Activated T-helper 1 cell treated with Interleukin-2 at 50 U/mL for 16 hours (primary cell): ENCODE measurements around the gene HOXA2.

Source experiments
- DNase-seq: peaks from one replicate; pipeline ENCODE4 v3.0.0-alpha.2; 2020; ENCODE audit warnings: low read depth

The HOXA2 gene

DNA sequence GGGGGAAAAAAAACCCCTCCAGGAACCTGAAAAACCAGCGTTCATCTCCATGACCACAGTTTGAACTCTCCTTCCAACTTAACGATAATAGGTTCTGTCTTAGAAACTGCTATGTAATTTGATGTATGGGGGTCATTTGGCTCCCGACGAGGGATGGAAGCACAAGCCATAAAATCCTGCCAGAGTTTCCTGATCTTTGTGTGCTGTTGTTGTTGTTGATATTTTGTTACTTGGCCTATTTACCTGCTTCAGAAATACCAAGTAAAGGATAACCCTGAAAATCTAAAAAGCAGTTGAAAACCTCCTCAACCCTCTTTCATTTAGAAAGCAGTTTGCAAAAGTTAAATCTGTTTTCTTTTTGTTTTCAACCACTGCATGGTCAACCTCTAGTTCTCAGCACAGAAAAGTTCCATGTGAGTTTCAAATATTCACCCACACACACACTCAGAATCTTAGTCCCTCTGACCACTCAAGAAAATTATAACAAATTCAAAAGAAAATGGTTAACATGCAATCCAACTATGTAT is 9.3 kb upstream of the HOXA2 start:
- DNase-seq: no peak

DNA sequence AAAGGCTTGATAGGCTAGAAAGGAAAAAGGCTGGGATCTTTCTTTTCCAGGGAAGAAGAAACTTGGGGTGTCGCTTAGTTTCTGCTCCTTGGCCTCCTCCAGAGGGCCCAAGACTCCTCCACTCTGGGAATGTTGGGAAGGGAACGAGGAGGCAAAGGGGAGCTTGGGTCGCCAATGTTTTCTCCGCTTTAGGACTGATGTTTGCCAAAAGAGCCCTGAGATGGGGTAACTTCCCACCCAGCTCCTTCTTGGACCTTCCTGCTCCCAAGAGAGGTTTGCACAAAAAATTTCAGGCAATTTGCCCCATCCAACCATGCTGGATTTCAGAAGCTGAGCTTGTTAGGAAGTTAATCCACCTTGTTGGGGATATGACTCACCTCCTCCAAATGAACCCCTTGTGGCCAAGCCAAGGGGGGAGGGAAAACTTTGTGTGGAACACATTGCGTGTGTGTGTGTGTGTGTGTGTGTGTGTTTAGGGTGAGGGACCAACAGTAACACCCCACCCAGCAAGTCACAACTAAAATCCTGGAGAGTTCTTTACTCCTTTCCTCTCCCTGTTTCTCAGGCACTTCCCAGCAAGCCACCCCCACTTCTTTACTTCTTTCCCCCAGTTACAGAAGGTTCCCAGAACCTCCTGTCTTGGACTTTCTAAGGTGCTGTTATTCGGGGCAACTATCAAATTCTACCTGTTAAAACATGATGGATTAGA is 8.7 kb upstream of the HOXA2 start:
- DNase-seq: no peak

DNA sequence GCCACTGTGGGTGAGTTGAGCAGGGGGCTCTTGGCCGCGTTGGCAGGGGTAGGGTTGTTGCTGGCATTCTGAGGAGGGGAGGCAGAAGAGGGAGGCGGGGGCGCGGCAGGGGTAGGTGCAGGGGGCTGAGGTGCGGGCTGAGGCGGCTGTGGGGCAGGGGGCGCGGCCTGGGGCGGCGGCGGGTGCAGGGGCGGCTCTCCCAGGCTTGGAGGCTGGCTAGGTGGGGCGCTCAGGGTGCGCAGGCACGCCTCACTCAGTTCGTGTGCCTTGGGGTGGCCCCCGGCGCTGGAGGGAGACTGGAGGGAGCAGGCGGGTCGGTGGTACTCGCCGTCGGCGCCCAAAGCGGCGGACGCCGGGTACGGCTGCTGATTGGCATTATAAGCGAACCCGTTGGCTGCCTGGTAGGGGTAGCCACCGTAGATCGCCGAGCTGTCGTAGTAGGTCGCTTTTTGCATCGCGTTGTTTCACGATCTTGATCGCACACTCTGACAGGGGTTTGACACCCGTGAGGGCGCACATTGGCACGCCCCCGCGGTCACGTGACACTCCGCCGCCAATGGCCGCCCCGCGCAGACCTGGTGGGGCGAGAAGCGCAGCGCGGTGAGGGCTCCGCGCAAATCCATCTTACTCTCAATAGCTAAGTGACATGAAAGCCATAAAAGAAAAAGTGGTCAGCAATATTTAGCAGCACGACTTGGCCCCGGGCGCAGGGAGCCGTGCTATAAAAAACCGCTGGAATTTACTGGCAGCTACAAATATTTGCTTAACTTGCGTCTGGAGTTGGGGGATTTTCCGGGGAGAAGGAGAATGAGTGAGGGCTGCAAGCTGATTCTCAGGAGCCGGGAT is 7.9 kb upstream of the HOXA2 start:
- no peak for DNase-seq

DNA sequence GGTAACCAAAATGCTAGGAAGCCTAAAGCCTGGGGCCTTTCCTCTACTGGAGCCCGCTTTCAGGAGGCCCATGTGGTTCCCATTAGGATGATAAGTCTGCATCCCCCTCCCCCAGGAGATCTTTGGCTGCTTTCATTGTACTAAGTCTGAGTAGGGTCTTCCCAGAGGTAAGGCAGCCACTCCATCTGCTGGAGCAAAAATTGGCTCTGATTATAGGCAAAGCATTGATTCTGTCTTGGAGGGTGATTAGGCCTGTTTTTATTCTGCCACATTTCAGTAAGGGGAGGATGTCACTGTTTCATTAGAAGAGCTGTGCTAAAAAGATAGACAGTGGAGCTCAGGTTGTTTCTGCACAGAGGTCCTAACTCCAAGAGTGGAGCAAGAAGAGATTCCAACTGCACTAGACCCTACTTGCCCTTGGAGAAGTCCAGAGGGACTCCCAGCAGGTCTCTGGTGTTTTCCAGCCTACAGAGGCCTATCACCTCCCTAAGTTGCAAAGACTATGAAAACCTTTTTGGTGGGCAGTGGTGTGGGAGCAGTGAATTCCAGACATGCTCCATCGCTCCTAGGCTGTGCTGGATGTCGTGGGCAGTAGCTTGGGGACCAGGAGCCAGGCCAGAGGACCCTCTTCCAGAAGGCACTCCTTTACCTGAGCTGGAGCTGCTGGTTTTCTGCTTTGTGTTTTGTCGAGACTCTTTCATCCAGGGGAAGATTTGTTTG is 7.1 kb upstream of the HOXA2 start:
- DNase-seq: no peak

GRCh38 chr7:27108390-27109127 is 6.1 kb upstream of the HOXA2 start:
- DNase-seq: no peak

DNA sequence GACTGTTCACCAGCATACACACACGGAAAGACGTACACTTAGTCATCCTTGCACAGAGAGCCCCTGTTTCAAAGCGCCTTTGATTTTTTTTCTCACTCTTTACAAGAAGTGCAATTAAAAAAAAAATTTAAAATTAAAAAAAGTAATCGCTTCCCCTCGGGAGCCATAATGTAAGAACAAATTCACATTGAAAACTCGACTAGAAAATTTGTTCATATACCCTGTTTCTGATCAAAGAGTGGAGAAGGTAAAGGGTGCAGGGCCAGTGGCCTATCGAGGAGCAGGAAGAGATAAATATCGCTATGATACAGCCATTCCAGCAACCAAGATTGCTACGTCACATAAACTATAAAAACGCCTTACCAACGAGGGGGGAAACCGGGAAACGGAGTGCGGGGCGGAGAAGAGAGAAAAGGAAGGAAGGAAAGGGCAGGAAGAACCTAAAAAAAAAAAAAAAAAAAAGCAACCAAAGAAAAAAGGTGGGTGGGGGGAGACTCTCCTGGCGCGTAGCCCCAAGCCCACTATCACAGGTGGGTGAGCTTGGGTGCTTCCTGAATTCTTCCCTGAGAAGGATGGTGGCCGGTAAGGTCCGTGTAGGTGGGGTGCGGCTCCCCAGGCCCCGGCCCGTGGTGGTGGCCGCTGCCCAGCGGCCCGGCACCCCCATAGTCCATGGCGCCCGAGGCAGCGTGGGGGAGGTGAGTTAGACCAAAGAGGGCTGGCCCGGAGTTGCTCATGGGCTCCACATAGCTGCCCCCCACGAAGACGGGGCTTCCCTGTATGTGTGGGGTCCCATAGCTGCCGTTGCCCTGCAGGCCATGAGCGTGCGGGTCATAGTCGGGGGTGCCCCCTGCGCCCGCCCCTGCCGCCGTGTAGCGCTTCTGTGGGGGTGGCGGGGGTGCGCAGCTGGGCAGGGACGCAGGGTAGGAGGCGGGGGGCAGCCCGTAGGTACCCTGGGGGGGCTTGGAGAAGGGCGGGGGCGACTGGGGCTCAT is 5.2 kb upstream of the HOXA2 start:
- DNase-seq: no peak

DNA sequence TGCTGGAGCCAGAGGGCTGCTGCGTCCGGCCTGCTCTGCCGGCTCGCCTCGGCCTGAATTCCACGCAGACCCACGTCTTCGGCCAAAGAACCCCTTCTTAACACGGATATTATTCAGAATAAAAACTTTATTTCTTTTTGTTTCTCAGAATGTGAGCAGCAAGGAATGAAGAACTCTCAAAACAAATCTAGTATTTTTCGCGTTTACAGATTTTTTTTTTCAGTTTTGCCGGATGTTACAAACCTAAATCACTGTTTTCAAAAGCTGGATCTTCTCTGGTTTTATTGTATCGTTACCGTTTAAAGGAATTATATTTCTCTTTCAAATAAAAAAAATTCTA is 4.4 kb upstream of the HOXA2 start:
- no peak for DNase-seq

- no peak for DNase-seq
Observed at GRCh38 chr7:27106181-27106900, 3.9 kb upstream of the HOXA2 start.

GRCh38 chr7:27105301-27106031 is 3.0 kb upstream of the HOXA2 start:
- no peak for DNase-seq

DNA sequence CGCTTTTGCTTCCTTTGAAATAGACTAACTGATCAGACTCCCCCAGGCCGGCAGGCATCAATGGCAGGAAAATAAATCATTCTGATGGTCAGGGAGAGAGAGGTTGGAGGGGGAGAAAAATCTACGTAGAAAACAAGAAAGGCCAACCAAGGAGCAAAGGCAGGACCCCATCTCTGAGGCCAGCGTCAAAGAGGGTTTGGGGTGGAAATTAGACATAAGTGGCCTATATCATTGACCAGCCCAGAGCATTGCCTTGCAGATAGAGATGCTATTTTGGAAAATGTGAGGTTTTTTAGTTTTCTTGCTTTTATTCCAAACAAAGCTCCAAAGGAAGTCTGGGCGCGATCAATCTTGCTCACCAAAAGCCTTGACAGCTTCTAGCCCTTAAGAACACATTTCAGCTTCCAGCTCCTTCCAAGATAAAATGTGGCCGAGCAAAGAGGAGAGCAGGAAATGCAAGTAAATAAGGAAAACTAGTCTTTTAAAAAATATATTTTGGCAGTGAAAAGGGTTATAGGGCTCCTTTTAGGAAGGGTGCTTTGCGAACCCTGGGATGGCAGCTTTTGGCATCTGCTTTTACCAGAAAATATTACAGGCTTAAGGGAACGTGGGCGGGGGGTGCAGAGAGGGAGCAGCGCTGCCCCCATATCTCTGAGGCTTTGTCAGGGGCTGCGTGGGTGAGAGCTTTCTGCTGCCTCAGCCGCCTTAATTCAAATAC is 2.0 kb upstream of the HOXA2 start:
- DNase-seq: no peak

DNA sequence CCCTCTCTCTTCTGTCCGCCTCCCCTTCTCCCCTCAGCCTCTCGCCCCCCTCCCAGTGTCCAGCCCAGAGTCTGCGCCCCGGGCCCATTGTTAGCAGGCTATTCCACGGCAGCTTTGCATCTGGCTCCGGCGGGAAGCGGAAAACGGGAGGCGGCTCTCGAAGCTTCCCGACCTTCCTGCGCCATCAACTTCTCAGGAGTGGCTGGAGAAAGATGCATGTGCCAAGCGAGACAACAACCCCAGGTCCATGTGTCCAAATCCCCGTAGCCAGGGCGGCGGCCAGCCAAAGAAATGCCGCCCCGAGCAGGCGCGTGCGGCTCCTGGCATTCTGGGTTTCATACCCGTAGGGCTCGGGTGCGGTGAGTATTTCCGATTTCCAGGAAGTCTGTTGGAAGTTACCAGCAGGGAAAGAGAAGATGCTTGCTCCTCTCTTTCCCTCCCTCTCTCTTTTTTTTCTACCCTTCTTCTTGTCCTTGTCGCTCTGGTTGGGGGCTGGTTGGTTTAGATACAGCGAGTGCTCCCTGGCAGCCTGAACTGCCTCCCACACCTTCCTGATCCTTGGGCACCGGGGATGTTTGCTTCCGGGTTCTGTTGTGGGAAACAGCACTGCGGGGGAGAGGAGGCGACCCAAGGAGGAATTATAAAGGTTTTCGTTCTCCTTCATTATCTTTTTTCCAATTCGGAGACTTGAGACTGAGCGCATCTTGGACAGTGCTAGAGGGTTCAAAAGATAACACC is 1.2 kb upstream of the HOXA2 start:
- DNase-seq: no peak

GRCh38 chr7:27101957-27102580 is 414 bp downstream of the HOXA2 start:
- DNase-seq: no peak

- DNase-seq: no peak
Observed at GRCh38 chr7:27101171-27101956, 1.1 kb downstream of the HOXA2 start.

GRCh38 chr7:27100694-27101170 is 1.8 kb downstream of the HOXA2 start:
- DNase-seq: no peak

DNA sequence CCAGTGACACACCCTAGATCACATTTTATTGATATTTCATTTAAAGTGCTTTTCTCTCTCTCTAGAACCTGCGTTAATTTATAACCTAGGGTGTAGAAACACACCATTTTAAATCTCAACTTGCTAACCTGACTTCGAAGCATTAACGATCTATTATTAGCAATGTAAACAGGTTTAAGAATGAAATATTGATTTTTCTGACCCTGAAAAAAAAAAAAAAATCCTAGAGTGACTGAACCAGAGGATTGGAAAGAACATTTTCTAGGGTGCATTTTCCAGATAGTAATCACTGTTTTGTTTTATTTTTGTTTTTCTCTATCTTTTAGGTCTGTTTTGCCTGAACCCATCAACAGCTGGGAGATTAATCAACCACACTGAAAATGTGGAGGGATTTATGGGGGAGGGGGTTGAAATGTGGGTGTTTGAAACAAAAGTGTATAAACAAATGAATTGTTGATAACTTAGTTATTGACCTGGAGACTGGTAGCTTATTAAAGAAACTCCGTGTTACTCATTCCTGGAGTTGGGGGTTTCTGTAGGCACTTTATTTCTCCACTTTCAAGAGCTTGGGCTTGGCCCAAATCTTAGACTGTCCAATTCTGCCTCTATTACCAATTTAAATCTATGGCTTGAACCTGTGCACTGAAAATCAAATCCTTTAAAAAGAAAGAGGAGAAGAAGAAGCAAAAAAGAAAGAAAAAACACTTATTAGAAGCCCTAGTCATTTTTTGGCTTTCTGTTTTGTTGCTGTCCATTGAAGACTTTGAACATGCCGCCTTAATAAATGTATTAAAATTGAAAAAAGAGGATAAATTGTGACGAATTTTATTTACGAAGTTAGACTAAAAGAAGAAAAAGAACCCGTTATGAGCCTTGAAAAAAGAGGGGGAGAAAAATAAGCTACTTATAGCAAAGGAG is 2.8 kb downstream of the HOXA2 start:
- no peak for DNase-seq
